Measurements from ENCODE around the gene PKD2L1. TPM values are rescaled to one million over a fixed set of nuclear protein-coding genes. Genes with fewer than 3 reads are reported as not detected.

The PKD2L1 gene
- total and polyA plus RNA-seq, 10 of the 15 experiments (the other 5 are each of a cell fraction or from before 2014, with no cell fraction given) = 0.05 to 0.17 (median 0.08) TPM; not detected in 6

DNA sequence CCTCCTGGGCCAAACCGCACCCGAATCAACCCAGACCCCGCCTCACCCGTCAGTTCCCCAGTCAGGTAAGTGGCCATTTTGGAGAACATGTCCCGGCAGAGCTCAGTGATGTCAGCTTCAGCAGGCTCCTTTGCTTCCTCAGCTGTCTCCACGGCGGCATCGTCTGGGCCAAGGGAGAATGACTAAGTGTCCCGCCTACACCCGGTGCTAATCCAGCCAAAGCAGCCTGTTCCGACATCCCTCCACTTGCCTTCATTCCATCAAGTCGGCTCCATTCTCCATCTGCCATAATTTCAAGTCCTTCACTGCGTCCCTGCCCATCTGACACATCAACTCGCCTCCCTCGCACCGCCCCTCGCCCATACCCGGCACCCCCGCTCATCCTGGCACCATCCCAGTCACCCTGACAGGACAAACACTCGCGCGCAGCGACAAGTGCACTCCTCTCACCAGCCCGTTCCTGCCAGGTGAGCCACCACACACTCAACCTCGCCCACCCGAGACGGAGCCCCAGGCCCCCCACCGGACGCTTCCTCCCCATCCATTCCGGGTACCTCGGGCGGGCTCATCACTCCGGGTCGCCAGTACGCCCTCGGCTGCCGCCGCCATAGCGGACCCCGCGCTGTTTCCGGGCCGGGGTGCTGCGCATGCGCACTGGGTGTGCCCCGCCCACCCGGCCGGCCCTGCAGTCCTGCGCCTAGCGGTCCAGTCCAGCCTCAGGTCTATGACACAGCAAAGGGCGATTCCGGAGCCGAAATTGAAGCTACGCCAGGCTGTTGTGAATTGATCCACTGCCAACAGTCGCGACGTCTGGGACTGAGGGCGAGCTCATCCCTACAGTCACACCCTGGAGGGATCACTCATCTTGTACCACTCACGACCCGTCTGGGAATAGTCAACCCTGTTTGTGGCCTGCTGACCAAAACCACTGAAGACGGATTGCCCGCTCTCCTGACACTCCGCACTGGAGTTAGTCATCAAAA, 43.7 kb downstream of the PKD2L1 start, which contains the start of gene BLOC1S2 (continued):
- TF ChIP-seq, protein P1, sequence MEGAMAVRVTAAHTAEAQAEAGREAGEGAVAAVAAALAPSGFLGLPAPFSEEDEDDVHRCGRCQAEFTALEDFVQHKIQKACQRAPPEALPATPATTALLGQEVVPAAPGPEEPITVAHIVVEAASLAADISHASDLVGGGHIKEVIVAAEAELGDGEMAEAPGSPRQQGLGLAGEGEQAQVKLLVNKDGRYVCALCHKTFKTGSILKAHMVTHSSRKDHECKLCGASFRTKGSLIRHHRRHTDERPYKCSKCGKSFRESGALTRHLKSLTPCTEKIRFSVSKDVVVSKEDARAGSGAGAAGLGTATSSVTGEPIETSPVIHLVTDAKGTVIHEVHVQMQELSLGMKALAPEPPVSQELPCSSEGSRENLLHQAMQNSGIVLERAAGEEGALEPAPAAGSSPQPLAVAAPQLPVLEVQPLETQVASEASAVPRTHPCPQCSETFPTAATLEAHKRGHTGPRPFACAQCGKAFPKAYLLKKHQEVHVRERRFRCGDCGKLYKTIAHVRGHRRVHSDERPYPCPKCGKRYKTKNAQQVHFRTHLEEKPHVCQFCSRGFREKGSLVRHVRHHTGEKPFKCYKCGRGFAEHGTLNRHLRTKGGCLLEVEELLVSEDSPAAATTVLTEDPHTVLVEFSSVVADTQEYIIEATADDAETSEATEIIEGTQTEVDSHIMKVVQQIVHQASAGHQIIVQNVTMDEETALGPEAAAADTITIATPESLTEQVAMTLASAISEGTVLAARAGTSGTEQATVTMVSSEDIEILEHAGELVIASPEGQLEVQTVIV (IDR thresholded peaks at IDR 0.05; ENCODE audit: borderline replicate concordance, partially characterized antibody) = peak; percentile 48
- TF ChIP-seq HDAC2 (IDR thresholded peaks at IDR 0.05) (no peak), SUPT20H (IDR thresholded peaks at IDR 0.05; ENCODE audit: borderline replicate concordance, control insufficient read depth, low read depth, low read length) (no peak), PAX5 (IDR thresholded peaks at IDR 0.05; ENCODE audit: borderline replicate concordance, low read depth, low read length) (0 out of 2 replicates have a peak, but pooled peaks have one; percentile 17), PML (IDR thresholded peaks at IDR 0.05; ENCODE audit: low read length) (0 out of 2 replicates have a peak, but pooled peaks have one; percentile 42), EGR1 (IDR thresholded peaks at IDR 0.05; ENCODE audit: borderline replicate concordance in 1 of 2, low read depth in 2 of 2, low read length in 2 of 2) (peak in 1 of 2 experiments; percentile 58; a peak in 1 of 3 replicates), SREBF1 (IDR thresholded peaks at IDR 0.05; ENCODE audit: low read length) (no peak), DPF2 (IDR thresholded peaks at IDR 0.05) (0 out of 2 replicates have a peak, but pooled peaks have one; percentile 37), IKZF1 (conservative IDR thresholded peaks at IDR 0.05) (peak; percentile 61), SMAD5 (IDR thresholded peaks at IDR 0.05; ENCODE audit: low read depth) (peak; percentile 58; the same call in 1 of the 2 replicates), MTA2 (IDR thresholded peaks at IDR 0.05; ENCODE audit: low read depth) (peak; percentile 31; the same call in 1 of the 2 replicates), TCF12 (IDR thresholded peaks at IDR 0.05; ENCODE audit: low read depth, low read length) (peak; percentile 44; the same call in 1 of the 2 replicates), NRF1 (conservative IDR thresholded peaks at IDR 0.05; ENCODE audit: low read depth, low read length) (peak; percentile 81), ATF7 (IDR thresholded peaks at IDR 0.05; ENCODE audit: low read depth) (0 out of 2 replicates have a peak, but pooled peaks have one; percentile 41), SRF (IDR thresholded peaks at IDR 0.05; ENCODE audit: low read depth in 2 of 2, low read length in 2 of 2) (0 out of 4 replicates have a peak, but pooled peaks of 1 of the 2 experiments have one; percentile 18), NR2F1 (conservative IDR thresholded peaks at IDR 0.05) (0 out of 2 replicates have a peak, but pooled peaks have one; percentile 38), TAF1 (IDR thresholded peaks at IDR 0.05; ENCODE audit: borderline replicate concordance, low read depth, low read length) (peak; percentile 94; the same call in 1 of the 2 replicates), CHD2 (IDR thresholded peaks at IDR 0.05; ENCODE audit: borderline replicate concordance, low read depth, low read length) (no peak)
- TF ChIP-seq, protein P2, sequence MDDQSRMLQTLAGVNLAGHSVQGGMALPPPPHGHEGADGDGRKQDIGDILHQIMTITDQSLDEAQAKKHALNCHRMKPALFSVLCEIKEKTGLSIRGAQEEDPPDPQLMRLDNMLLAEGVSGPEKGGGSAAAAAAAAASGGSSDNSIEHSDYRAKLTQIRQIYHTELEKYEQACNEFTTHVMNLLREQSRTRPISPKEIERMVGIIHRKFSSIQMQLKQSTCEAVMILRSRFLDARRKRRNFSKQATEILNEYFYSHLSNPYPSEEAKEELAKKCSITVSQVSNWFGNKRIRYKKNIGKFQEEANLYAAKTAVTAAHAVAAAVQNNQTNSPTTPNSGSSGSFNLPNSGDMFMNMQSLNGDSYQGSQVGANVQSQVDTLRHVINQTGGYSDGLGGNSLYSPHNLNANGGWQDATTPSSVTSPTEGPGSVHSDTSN (IDR thresholded peaks at IDR 0.05; ENCODE audit: insufficient replicate concordance, low read depth, low read length) = no peak
- TF ChIP-seq, protein P3, sequence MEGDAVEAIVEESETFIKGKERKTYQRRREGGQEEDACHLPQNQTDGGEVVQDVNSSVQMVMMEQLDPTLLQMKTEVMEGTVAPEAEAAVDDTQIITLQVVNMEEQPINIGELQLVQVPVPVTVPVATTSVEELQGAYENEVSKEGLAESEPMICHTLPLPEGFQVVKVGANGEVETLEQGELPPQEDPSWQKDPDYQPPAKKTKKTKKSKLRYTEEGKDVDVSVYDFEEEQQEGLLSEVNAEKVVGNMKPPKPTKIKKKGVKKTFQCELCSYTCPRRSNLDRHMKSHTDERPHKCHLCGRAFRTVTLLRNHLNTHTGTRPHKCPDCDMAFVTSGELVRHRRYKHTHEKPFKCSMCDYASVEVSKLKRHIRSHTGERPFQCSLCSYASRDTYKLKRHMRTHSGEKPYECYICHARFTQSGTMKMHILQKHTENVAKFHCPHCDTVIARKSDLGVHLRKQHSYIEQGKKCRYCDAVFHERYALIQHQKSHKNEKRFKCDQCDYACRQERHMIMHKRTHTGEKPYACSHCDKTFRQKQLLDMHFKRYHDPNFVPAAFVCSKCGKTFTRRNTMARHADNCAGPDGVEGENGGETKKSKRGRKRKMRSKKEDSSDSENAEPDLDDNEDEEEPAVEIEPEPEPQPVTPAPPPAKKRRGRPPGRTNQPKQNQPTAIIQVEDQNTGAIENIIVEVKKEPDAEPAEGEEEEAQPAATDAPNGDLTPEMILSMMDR (IDR thresholded peaks at IDR 0.05 in 2 of 3, conservative IDR thresholded peaks at IDR 0.05 in 1 of 3; ENCODE audit: control insufficient read depth in 2 of 3, extremely low read depth in 1 of 3, insufficient read depth in 1 of 3, low read depth in 3 of 3, low read length in 3 of 3) = 0 out of 6 replicates have a peak, but pooled peaks of 1 of the 3 experiments have one; percentile 4
